WTC11 (cell line): ENCODE results near the gene DNAH5. TPM values are rescaled to one million over a fixed set of nuclear protein-coding genes. Genes with fewer than 3 reads are reported as not detected.

Experiments
- ATAC-seq: fragments of 200-7000 bp; cut with Tn5 transposase; 2 replicates; pipeline ENCODE4 v1.10.0; 2021; ENCODE audit warnings: mild to moderate bottlenecking, moderate library complexity
- CTCF ChIA-PET: fragments of 300-600 bp; sonication (Branson Sonifier 250); formaldehyde crosslinking; loops from one replicate; lab custom pipeline; 2021; ENCODE audit warnings: antibody characterized with exemption; lab: Charles Lee
- POLR2A ChIA-PET: fragments of 350-600 bp; sonication (Branson Sonifier 250); formaldehyde crosslinking; loops from one replicate; lab custom pipeline; 2021; ENCODE audit warnings: antibody characterized with exemption; lab: Charles Lee
- DNase-seq: peaks from one replicate; pipeline ENCODE4 v3.0.0; 2021; ENCODE audit warnings: low spot score
- H3K27ac Mint-ChIP-seq: 2 replicates; pipeline ENCODE4 v1.8.0; 2021; ENCODE audit warnings: mixed read lengths
- H3K27me3 Mint-ChIP-seq: 2 replicates; pipeline ENCODE4 v1.8.0; 2021; ENCODE audit warnings: low read depth, mild to moderate bottlenecking, moderate library complexity, mixed read lengths
- H3K36me3 Mint-ChIP-seq: 2 replicates; pipeline ENCODE4 v1.8.0; 2021; ENCODE audit warnings: mixed read lengths
- H3K4me1 Mint-ChIP-seq: 2 replicates; pipeline ENCODE4 v1.8.0; 2022; ENCODE audit warnings: mixed read lengths
- H3K4me3 Mint-ChIP-seq: 2 replicates; pipeline ENCODE4 v1.8.0; 2021; ENCODE audit warnings: mild to moderate bottlenecking, moderate library complexity, mixed read lengths
- H3K9me3 Mint-ChIP-seq: 2 replicates; pipeline ENCODE4 v1.8.0; 2021; ENCODE audit warnings: mixed read lengths
- CTCF ChIP-seq: fragments of 200-600 bp; IDR thresholded peaks from 2 replicates; pipeline ENCODE4 v1.8.0; 2022; ENCODE audit warnings: antibody characterized with exemption
- ESRRA ChIP-seq: sonication (generic); formaldehyde crosslinking; IDR thresholded peaks from 2 replicates; pipeline ENCODE4 v1.8.1; 2022; ENCODE audit warnings: mild to moderate bottlenecking, missing genetic modification reagents, borderline replicate concordance
- FOXP1 ChIP-seq: sonication (generic); formaldehyde crosslinking; IDR thresholded peaks from 2 replicates; pipeline ENCODE4 v1.8.0; 2022; ENCODE audit warnings: missing genetic modification reagents, mild to moderate bottlenecking, moderate library complexity, borderline replicate concordance
- HMGA2 ChIP-seq: fragments of 250-450 bp; sonication (Bioruptor Pico); IDR thresholded peaks from 2 replicates; pipeline ENCODE4 v1.4.0; 2021; ENCODE audit warnings: mild to moderate bottlenecking, moderate library complexity
- IRF1 ChIP-seq: sonication (generic); formaldehyde crosslinking; IDR thresholded peaks from 2 replicates; pipeline ENCODE4 v1.8.0; 2023; ENCODE audit warnings: missing genetic modification reagents
- JAZF1 ChIP-seq: fragments of 250-450 bp; sonication (Bioruptor Pico); IDR thresholded peaks from 2 replicates; pipeline ENCODE4 v1.9.0; 2021; ENCODE audit warnings: moderate library complexity, mild to moderate bottlenecking, inconsistent platforms
- MYBL2 ChIP-seq: sonication (generic); formaldehyde crosslinking; IDR thresholded peaks from 2 replicates; pipeline ENCODE4 v1.8.1; 2023; ENCODE audit warnings: mild to moderate bottlenecking, moderate library complexity, missing genetic modification reagents
- NFATC4 ChIP-seq: fragments of 250-450 bp; sonication (Bioruptor Pico); IDR thresholded peaks from 2 replicates; pipeline ENCODE4 v1.9.0; 2021; ENCODE audit warnings: mild to moderate bottlenecking
- OVOL2 ChIP-seq: fragments of 250-450 bp; sonication (Bioruptor Pico); IDR thresholded peaks from 2 replicates; pipeline ENCODE4 v1.9.0; 2021; ENCODE audit warnings: mild to moderate bottlenecking, borderline replicate concordance
- SOX15 ChIP-seq: fragments of 250-450 bp; sonication (Bioruptor Pico); IDR thresholded peaks from 2 replicates; pipeline ENCODE4 v1.9.0; 2021; ENCODE audit warnings: mild to moderate bottlenecking
- TEAD4 ChIP-seq: sonication (generic); formaldehyde crosslinking; IDR thresholded peaks from 2 replicates; pipeline ENCODE4 v1.8.0; 2022; ENCODE audit warnings: mild to moderate bottlenecking, missing genetic modification reagents
- USF1 ChIP-seq: sonication (generic); formaldehyde crosslinking; IDR thresholded peaks from 2 replicates; pipeline ENCODE4 v1.8.0; 2022; ENCODE audit warnings: mild to moderate bottlenecking, missing genetic modification reagents
- ZBTB21 ChIP-seq: sonication (generic); formaldehyde crosslinking; IDR thresholded peaks from 2 replicates; pipeline ENCODE4 v1.8.1; 2023; ENCODE audit warnings: mild to moderate bottlenecking, missing genetic modification reagents, borderline replicate concordance
- ZNF138 ChIP-seq: sonication (generic); formaldehyde crosslinking; conservative IDR thresholded peaks from 2 replicates; pipeline ENCODE4 v1.8.1; 2022; ENCODE audit warnings: mild to moderate bottlenecking, moderate library complexity, missing genetic modification reagents
- ZNF232 ChIP-seq: sonication (generic); formaldehyde crosslinking; IDR thresholded peaks from 2 replicates; pipeline ENCODE4 v1.8.0; 2022; ENCODE audit warnings: mild to moderate bottlenecking, missing genetic modification reagents
- ZNF532 ChIP-seq: fragments of 250-450 bp; sonication (Bioruptor Pico); IDR thresholded peaks from 2 replicates; pipeline ENCODE4 v1.9.0; 2021; ENCODE audit warnings: mild to moderate bottlenecking, borderline replicate concordance
- total RNA-seq: library from RNA; stranded (reverse); gene quantifications from 3 replicates; pipeline ENCODE4 v1.2.3, GENCODE V29; 2021
- TF ChIP-seq, protein P1 (sequence below): sonication (generic); formaldehyde crosslinking; IDR thresholded peaks from 2 replicates; pipeline ENCODE4 v1.8.0; 2023; ENCODE audit warnings: missing genetic modification reagents, mild to moderate bottlenecking, borderline replicate concordance
- TF ChIP-seq, protein P2 (sequence below): sonication (generic); formaldehyde crosslinking; IDR thresholded peaks from 2 replicates; pipeline ENCODE4 v1.8.0; 2022; ENCODE audit warnings: mild to moderate bottlenecking, missing genetic modification reagents
- TF ChIP-seq, protein P3 (sequence below): fragments of 250-450 bp; sonication (Bioruptor Pico); IDR thresholded peaks from 2 replicates; pipeline ENCODE4 v1.9.0; 2021; ENCODE audit warnings: mild to moderate bottlenecking

The DNAH5 gene
- total RNA-seq, 1 experiment from 2014 or later: 0.35 TPM

- TF ChIP-seq, protein P1, sequence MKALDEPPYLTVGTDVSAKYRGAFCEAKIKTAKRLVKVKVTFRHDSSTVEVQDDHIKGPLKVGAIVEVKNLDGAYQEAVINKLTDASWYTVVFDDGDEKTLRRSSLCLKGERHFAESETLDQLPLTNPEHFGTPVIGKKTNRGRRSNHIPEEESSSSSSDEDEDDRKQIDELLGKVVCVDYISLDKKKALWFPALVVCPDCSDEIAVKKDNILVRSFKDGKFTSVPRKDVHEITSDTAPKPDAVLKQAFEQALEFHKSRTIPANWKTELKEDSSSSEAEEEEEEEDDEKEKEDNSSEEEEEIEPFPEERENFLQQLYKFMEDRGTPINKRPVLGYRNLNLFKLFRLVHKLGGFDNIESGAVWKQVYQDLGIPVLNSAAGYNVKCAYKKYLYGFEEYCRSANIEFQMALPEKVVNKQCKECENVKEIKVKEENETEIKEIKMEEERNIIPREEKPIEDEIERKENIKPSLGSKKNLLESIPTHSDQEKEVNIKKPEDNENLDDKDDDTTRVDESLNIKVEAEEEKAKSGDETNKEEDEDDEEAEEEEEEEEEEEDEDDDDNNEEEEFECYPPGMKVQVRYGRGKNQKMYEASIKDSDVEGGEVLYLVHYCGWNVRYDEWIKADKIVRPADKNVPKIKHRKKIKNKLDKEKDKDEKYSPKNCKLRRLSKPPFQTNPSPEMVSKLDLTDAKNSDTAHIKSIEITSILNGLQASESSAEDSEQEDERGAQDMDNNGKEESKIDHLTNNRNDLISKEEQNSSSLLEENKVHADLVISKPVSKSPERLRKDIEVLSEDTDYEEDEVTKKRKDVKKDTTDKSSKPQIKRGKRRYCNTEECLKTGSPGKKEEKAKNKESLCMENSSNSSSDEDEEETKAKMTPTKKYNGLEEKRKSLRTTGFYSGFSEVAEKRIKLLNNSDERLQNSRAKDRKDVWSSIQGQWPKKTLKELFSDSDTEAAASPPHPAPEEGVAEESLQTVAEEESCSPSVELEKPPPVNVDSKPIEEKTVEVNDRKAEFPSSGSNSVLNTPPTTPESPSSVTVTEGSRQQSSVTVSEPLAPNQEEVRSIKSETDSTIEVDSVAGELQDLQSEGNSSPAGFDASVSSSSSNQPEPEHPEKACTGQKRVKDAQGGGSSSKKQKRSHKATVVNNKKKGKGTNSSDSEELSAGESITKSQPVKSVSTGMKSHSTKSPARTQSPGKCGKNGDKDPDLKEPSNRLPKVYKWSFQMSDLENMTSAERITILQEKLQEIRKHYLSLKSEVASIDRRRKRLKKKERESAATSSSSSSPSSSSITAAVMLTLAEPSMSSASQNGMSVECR (CRISPR knock-in tag): no peak
- TF ChIP-seq ESRRA (no peak), ZNF232 (no peak), NFATC4 (no peak), ZNF532 (CRISPR knock-in tag) (no peak), ZNF138 (CRISPR knock-in tag) (no peak), ZBTB21 (CRISPR knock-in tag) (no peak), OVOL2 (CRISPR knock-in tag) (no peak), IRF1 (CRISPR knock-in tag) (no peak), TEAD4 (CRISPR knock-in tag) (no peak)
- TF ChIP-seq, protein P2, sequence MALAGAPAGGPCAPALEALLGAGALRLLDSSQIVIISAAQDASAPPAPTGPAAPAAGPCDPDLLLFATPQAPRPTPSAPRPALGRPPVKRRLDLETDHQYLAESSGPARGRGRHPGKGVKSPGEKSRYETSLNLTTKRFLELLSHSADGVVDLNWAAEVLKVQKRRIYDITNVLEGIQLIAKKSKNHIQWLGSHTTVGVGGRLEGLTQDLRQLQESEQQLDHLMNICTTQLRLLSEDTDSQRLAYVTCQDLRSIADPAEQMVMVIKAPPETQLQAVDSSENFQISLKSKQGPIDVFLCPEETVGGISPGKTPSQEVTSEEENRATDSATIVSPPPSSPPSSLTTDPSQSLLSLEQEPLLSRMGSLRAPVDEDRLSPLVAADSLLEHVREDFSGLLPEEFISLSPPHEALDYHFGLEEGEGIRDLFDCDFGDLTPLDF (CRISPR knock-in tag): no peak
Measured at GRCh38 chr5:13783726-13784125, 160.8 kb downstream of the DNAH5 start (continued).

GRCh38 chr5:13780081-13780480, 164.4 kb downstream of the DNAH5 start:
- POLR2A ChIA-PET: no interaction called here
- Mint-ChIP-seq H3K4me3 (no peak overlapping the region), H3K9me3 (peaks cover 24% of the 10 kb centered on the region), H3K4me1 (no peaks in the 10 kb centered on the region), H3K27me3 (no peaks in the 10 kb centered on the region), H3K27ac (no peak overlapping the region), H3K36me3 (no peaks in the 10 kb centered on the region; the same call in 1 of the 2 replicates)
- ATAC-seq: no peak
- CTCF ChIA-PET: no interaction called here
- no peak for DNase-seq
- TF ChIP-seq JAZF1 (CRISPR knock-in tag) (no peak), HMGA2 (CRISPR knock-in tag) (no peak), FOXP1 (CRISPR knock-in tag) (no peak), CTCF (no peak), ESRRA (no peak), SOX15 (CRISPR knock-in tag) (no peak), MYBL2 (CRISPR knock-in tag) (no peak), USF1 (CRISPR knock-in tag) (no peak)
- TF ChIP-seq, protein P3, sequence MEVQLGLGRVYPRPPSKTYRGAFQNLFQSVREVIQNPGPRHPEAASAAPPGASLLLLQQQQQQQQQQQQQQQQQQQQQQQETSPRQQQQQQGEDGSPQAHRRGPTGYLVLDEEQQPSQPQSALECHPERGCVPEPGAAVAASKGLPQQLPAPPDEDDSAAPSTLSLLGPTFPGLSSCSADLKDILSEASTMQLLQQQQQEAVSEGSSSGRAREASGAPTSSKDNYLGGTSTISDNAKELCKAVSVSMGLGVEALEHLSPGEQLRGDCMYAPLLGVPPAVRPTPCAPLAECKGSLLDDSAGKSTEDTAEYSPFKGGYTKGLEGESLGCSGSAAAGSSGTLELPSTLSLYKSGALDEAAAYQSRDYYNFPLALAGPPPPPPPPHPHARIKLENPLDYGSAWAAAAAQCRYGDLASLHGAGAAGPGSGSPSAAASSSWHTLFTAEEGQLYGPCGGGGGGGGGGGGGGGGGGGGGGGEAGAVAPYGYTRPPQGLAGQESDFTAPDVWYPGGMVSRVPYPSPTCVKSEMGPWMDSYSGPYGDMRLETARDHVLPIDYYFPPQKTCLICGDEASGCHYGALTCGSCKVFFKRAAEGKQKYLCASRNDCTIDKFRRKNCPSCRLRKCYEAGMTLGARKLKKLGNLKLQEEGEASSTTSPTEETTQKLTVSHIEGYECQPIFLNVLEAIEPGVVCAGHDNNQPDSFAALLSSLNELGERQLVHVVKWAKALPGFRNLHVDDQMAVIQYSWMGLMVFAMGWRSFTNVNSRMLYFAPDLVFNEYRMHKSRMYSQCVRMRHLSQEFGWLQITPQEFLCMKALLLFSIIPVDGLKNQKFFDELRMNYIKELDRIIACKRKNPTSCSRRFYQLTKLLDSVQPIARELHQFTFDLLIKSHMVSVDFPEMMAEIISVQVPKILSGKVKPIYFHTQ (CRISPR knock-in tag): no peak
- TF ChIP-seq, protein P2 (CRISPR knock-in tag): no peak
